Neural progenitor cell (in vitro differentiated cells): ENCODE results near the gene PRRT4.

Experiments
- EZH2phosphoT487 ChIP-seq: fragments of 200-600 bp; sonication (generic); IDR thresholded peaks from 2 replicates; pipeline ENCODE4 v1.6.1; 2017; ENCODE audit warnings: antibody characterized with exemption
- TF ChIP-seq, protein P1 (sequence below): fragments of 200-600 bp; sonication (generic); IDR thresholded peaks from 2 replicates; pipeline ENCODE4 v1.5.1; 2017; ENCODE audit warnings: antibody characterized with exemption, mild to moderate bottlenecking

GRCh38 chr7:128391805-128392204 is 30.3 kb upstream of the PRRT4 start:
- TF ChIP-seq, protein P1, sequence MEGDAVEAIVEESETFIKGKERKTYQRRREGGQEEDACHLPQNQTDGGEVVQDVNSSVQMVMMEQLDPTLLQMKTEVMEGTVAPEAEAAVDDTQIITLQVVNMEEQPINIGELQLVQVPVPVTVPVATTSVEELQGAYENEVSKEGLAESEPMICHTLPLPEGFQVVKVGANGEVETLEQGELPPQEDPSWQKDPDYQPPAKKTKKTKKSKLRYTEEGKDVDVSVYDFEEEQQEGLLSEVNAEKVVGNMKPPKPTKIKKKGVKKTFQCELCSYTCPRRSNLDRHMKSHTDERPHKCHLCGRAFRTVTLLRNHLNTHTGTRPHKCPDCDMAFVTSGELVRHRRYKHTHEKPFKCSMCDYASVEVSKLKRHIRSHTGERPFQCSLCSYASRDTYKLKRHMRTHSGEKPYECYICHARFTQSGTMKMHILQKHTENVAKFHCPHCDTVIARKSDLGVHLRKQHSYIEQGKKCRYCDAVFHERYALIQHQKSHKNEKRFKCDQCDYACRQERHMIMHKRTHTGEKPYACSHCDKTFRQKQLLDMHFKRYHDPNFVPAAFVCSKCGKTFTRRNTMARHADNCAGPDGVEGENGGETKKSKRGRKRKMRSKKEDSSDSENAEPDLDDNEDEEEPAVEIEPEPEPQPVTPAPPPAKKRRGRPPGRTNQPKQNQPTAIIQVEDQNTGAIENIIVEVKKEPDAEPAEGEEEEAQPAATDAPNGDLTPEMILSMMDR = no peak
- no peak for TF ChIP-seq EZH2phosphoT487
